Motor neuron (in vitro differentiated cells): ENCODE results near the gene CCND2. TPM values are rescaled to one million over a fixed set of nuclear protein-coding genes. Genes with fewer than 3 reads are reported as not detected.

Source experiments
- ATAC-seq, 8 experiments: fragments of 200-7000 bp; cut with Tn5 transposase; replicated peaks in 6 of 8; 2 replicates each; pipeline ENCODE4 v1.8.0; 2021; ENCODE audit warnings: mild to moderate bottlenecking in 8 of 8, moderate library complexity in 8 of 8
- H3K27ac ChIP-seq, 2 donors: fragments of 250-450 bp; sonication (Bioruptor Pico); 2 replicates each; pipeline ENCODE4 v1.9.0; 2021; ENCODE audit warnings: antibody characterized with exemption in 2 of 2, mild to moderate bottlenecking in 2 of 2, moderate library complexity in 1 of 2
- H3K4me1 ChIP-seq, 2 donors: fragments of 250-450 bp; sonication (Bioruptor Pico); replicated peaks in 1 of 2; 2 replicates each; pipeline ENCODE4 v1.6.1; 2021; ENCODE audit warnings: antibody characterized with exemption in 2 of 2, mild to moderate bottlenecking in 2 of 2, moderate library complexity in 1 of 2
- H3K4me3 ChIP-seq, 5 donors: fragments of 250-450 bp; sonication (Bioruptor Pico); 2 replicates each; pipeline ENCODE4 v1.9.0; 2021; ENCODE audit warnings: antibody characterized with exemption in 5 of 5, mild to moderate bottlenecking in 5 of 5, moderate library complexity in 4 of 5
- WGBS, 10 experiments: fragments of 450-650 bp; shearing (Covaris generic); methylation state at CpG; one replicate each; pipeline ENCODE4 v1.0.0; 2022; 5-methylcytosine and 5-hydroxymethylcytosine counted together
- in situ Hi-C, 9 experiments: fragments of 400-800 bp; cut with MboI; loops; one replicate each; pipeline ENCODE4 v1.15.0; 2021; ENCODE audit warnings: low sequenced_read_pairs in 9 of 9, low pct_unique_long_range_greater_than_20kb in 2 of 9; ENCODE audit not compliant: unreplicated experiment in 9 of 9
- total RNA-seq, 8 experiments: library from RNA; unstranded; fragments of 300-600 nt; gene quantifications; 2 replicates each; pipeline versions ENCODE4 v1.2.3 to v1.2.4, GENCODE V29; 2022

CCND2 gene
- total RNA-seq, 8 experiments from 2014 or later: 1.3 to 350 (median 57.3) TPM

- in situ Hi-C loops: no loop called here
- 50 to 100% (median 86%) methylated on average over 1 to 2 of the region's 2 CpGs; no CpG with 5 or more reads in 1 of the 10 experiments for WGBS, 10 experiments
Observed at GRCh38 chr12:4266990-4267389, 6.6 kb upstream of the CCND2 start.

GRCh38 chr12:4267704-4268328 is 5.7 kb upstream of the CCND2 start:
- Histone ChIP-seq H3K4me3 (no peak overlapping the region), H3K27ac (no peak overlapping the region), H3K4me1 (peaks cover 9 to 11% of the 10 kb centered on the region in 2 donors)
- 0 to 100% (median 39%) methylated on average over 1 to 2 of the region's 2 CpGs for WGBS, 10 experiments
- in situ Hi-C loops: no loop called here
- no peak for ATAC-seq

More at GRCh38 chr12:4266990-4267389, 6.6 kb upstream of the CCND2 start:
- Histone ChIP-seq H3K27ac (no peak overlapping the region), H3K4me3 (no peak overlapping the region), H3K4me1 (peaks cover 5% of the 10 kb centered on the region in 2 donors)
- ATAC-seq: no peak

GRCh38 chr12:4268329-4269181 is 5.0 kb upstream of the CCND2 start:
- in situ Hi-C loops: no loop called here
- H3K4me3 ChIP-seq: peak overlapping the region; percentile 43 to 87 (median 53)
- no peak for ATAC-seq
- WGBS, 10 experiments: 0 to 14% (median 6%) methylated on average over 7 to 23 of the region's 26 CpGs; no CpG with 5 or more reads in 2 of the 10 experiments
- H3K27ac ChIP-seq: no peak overlapping the region
- H3K4me1 ChIP-seq: peaks cover 9 to 14% of the 10 kb centered on the region in 2 donors

- in situ Hi-C loops: no loop called here
- ATAC-seq: peak in 6 of 8 experiments; percentile 21 to 37 (median 30)
- Histone ChIP-seq H3K27ac (no peak overlapping the region), H3K4me3 (peak overlapping the region; percentile 43 to 87 (median 53)), H3K4me1 (peaks cover 9 to 14% of the 10 kb centered on the region in 2 donors)
- WGBS, 10 experiments: 0 to 24% (median 0%) methylated on average over 1 to 7 of the region's 73 CpGs; no CpG with 5 or more reads in 6 of the 10 experiments
Observed at GRCh38 chr12:4269279-4269991, 4.1 kb upstream of the CCND2 start.

GRCh38 chr12:4270016-4270830 is 3.3 kb upstream of the CCND2 start:
- ATAC-seq: no peak
- Histone ChIP-seq H3K27ac (no peak overlapping the region), H3K4me1 (peaks cover 3 to 14% of the 10 kb centered on the region in 2 donors), H3K4me3 (peak overlapping the region in 4 of 5 donors; percentile 48 to 89 (median 82))
- in situ Hi-C loops: loop anchor here in 1 of 9 experiments (10.0 kb wide), 1 partner anchor 385 kb away; no protein-coding TSS in a partner anchor
- WGBS, 10 experiments: 0 to 15% (median 7%) methylated on average over 2 to 13 of the region's 39 CpGs; no CpG with 5 or more reads in 6 of the 10 experiments

- no peak for ATAC-seq
- in situ Hi-C loops: loop anchor here in 1 of 9 experiments (10.0 kb wide), 1 partner anchor 386 kb away; no protein-coding TSS in a partner anchor
- WGBS, 10 experiments: 0 to 40% (median 0%) methylated on average over 1 to 5 of the region's 52 CpGs; no CpG with 5 or more reads in 2 of the 10 experiments
- Histone ChIP-seq H3K4me1 (peaks cover 7 to 14% of the 10 kb centered on the region in 2 donors), H3K4me3 (peak overlapping the region; percentile 69 to 89 (median 78)), H3K27ac (no peak overlapping the region)
Observed at GRCh38 chr12:4270831-4271716, 2.5 kb upstream of the CCND2 start.

GRCh38 chr12:4271717-4272423 is 1.7 kb upstream of the CCND2 start:
- H3K4me3 ChIP-seq: peak overlapping the region; percentile 69 to 89 (median 78)
- peak overlapping the region; percentile 25 to 57 for H3K27ac ChIP-seq
- ATAC-seq: peak; percentile 44 to 65 (median 60)
- in situ Hi-C loops: loop anchor here in 1 of 9 experiments (10.0 kb wide), 1 partner anchor 387 kb away; no protein-coding TSS in a partner anchor
- 0 to 5% (median 0%) methylated on average over 3 to 10 of the region's 43 CpGs; no CpG with 5 or more reads in 7 of the 10 experiments for WGBS, 10 experiments
- peaks cover 12 to 21% of the 10 kb centered on the region in 2 donors for H3K4me1 ChIP-seq

GRCh38 chr12:4272424-4273272 is 914 bp upstream of the CCND2 start:
- in situ Hi-C loops: loop anchor here in 1 of 9 experiments (10.0 kb wide), 1 partner anchor 388 kb away; no protein-coding TSS in a partner anchor
- Histone ChIP-seq H3K4me3 (peak overlapping the region; percentile 69 to 89 (median 78)), H3K27ac (peak overlapping the region; percentile 25 to 57), H3K4me1 (peaks cover 16 to 28% of the 10 kb centered on the region in 2 donors)
- peak; percentile 2 to 43 (median 24) for ATAC-seq
- 0 to 2% (median 0%) methylated on average over 1 to 6 of the region's 62 CpGs; no CpG with 5 or more reads in 4 of the 10 experiments for WGBS, 10 experiments

GRCh38 chr12:4273273-4273651 is 300 bp upstream of the CCND2 start:
- in situ Hi-C loops: loop anchor here in 1 of 9 experiments (10.0 kb wide), 1 partner anchor 388 kb away; no protein-coding TSS in a partner anchor
- Histone ChIP-seq H3K4me3 (peak overlapping the region; percentile 69 to 89 (median 78)), H3K27ac (no peak overlapping the region), H3K4me1 (peaks cover 21 to 34% of the 10 kb centered on the region in 2 donors)
- no peak for ATAC-seq
- WGBS, 10 experiments: 0 to 14% (median 0%) methylated on average over 1 to 4 of the region's 10 CpGs; no CpG with 5 or more reads in 6 of the 10 experiments
